ENCODE measurements around the gene NABP1.

DNA sequence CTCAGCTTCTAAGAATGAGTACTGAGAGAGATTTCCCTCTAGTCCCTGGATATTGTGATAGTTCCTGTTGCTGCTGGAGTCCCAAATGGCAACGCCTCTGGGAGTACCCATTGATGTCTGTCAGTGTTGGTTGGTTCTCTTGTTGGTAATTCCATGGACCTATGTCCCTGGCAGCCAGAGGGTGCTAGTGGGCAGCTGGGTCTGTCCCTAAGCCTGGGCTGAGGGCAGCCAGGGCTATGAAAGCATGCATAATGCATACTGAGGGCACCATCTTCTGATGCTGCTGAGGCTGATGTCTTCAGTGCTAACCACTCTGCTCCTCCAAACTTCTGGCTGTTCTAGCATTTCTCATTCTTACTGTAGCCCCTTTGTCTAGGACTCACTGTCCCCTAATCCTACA is 35.9 kb downstream of the NABP1 start:
- TF ChIP-seq ESRRG (CRISPR knock-in tag; IDR thresholded peaks at IDR 0.05) (no peak), ZFP30 (CRISPR knock-in tag; IDR thresholded peaks at IDR 0.05) (no peak), ARNTL (CRISPR knock-in tag; IDR thresholded peaks at IDR 0.05; ENCODE audit: borderline replicate concordance, low read depth) (no peak)

Data from SK-N-SH treated with all-trans-retinoic acid at 6 μM for 48 hours (cell line).